MM.1S (cell line): ENCODE results near the gene EEPD1.

ENCODE experiments used
- DNase-seq: peaks from one replicate; pipeline ENCODE4 v3.0.0-alpha.2; 2015
- H2AFZ ChIP-seq: fragments of 300-600 bp; sonication (generic); 2 replicates; pipeline ENCODE4 v1.6.0; 2016; ENCODE audit warnings: antibody characterized with exemption, low read length
- H3F3A ChIP-seq: fragments of 300-600 bp; sonication (generic); 2 replicates; pipeline ENCODE4 v1.6.1; 2016; ENCODE audit warnings: mild to moderate bottlenecking, antibody characterized with exemption, low read length, moderate library complexity, mixed read lengths; ENCODE audit not compliant: insufficient read depth
- H3K27ac ChIP-seq: fragments of 300-600 bp; sonication (generic); 2 replicates; pipeline ENCODE4 v1.5.1; 2016; ENCODE audit warnings: mild to moderate bottlenecking, low read length
- H3K27me3 ChIP-seq: fragments of 300-600 bp; sonication (generic); replicated peaks from 2 replicates; pipeline ENCODE4 v1.6.0; 2016; ENCODE audit warnings: low read length; ENCODE audit not compliant: insufficient read depth
- H3K36me3 ChIP-seq: fragments of 300-600 bp; sonication (generic); replicated peaks from 2 replicates; pipeline ENCODE4 v1.6.1; 2016; ENCODE audit warnings: mild to moderate bottlenecking, low read length, mixed read lengths; ENCODE audit not compliant: insufficient read depth
- H3K4me1 ChIP-seq: fragments of 300-600 bp; sonication (generic); 2 replicates; pipeline ENCODE4 v1.6.1; 2016; ENCODE audit warnings: low read length, mixed read lengths
- H3K4me2 ChIP-seq: fragments of 300-600 bp; sonication (generic); 2 replicates; pipeline ENCODE4 v1.6.0; 2016; ENCODE audit warnings: low read depth, low read length
- H3K4me3 ChIP-seq: fragments of 300-600 bp; sonication (generic); 2 replicates; pipeline ENCODE4 v1.5.1; 2016; ENCODE audit warnings: low read length, mixed read lengths
- H3K79me2 ChIP-seq: fragments of 300-600 bp; sonication (generic); 2 replicates; pipeline ENCODE4 v1.6.1; 2016; ENCODE audit warnings: mixed run types, low read length, mixed read lengths
- H3K9ac ChIP-seq: fragments of 300-600 bp; sonication (generic); 2 replicates; pipeline ENCODE4 v1.6.1; 2016; ENCODE audit warnings: low read length, mixed read lengths
- H3K9me2 ChIP-seq: fragments of 300-600 bp; sonication (generic); replicated peaks from 2 replicates; pipeline ENCODE4 v1.6.1; 2016; ENCODE audit warnings: mild to moderate bottlenecking, low read length, mixed read lengths; ENCODE audit not compliant: insufficient read depth
- H3K9me3 ChIP-seq: fragments of 300-600 bp; sonication (generic); replicated peaks from 2 replicates; pipeline ENCODE4 v1.6.1; 2016; ENCODE audit warnings: mild to moderate bottlenecking, low read length, mixed read lengths; ENCODE audit not compliant: insufficient read depth
- H4K20me1 ChIP-seq: fragments of 300-600 bp; sonication (generic); 2 replicates; pipeline ENCODE4 v1.6.1; 2016; ENCODE audit warnings: mild to moderate bottlenecking, low read length, moderate library complexity, mixed read lengths; ENCODE audit not compliant: insufficient read depth
- EZH2 ChIP-seq: fragments of 300-600 bp; sonication (generic); optimal IDR thresholded peaks from 2 replicates; pipeline ENCODE3; 2017; ENCODE audit warnings: low read depth, mild to moderate bottlenecking, antibody characterized with exemption, low read length, mixed read lengths
- EZH2phosphoT487 ChIP-seq: fragments of 300-600 bp; sonication (generic); IDR thresholded peaks from 2 replicates; pipeline ENCODE4 v1.6.1; 2018; ENCODE audit warnings: antibody characterized with exemption, low read length
- TF ChIP-seq, protein P1 (sequence below): fragments of 300-600 bp; sonication (generic); IDR thresholded peaks from 2 replicates; pipeline ENCODE4 v1.5.1; 2016; ENCODE audit warnings: antibody characterized with exemption, low read length, mixed read lengths

Gene EEPD1

DNA sequence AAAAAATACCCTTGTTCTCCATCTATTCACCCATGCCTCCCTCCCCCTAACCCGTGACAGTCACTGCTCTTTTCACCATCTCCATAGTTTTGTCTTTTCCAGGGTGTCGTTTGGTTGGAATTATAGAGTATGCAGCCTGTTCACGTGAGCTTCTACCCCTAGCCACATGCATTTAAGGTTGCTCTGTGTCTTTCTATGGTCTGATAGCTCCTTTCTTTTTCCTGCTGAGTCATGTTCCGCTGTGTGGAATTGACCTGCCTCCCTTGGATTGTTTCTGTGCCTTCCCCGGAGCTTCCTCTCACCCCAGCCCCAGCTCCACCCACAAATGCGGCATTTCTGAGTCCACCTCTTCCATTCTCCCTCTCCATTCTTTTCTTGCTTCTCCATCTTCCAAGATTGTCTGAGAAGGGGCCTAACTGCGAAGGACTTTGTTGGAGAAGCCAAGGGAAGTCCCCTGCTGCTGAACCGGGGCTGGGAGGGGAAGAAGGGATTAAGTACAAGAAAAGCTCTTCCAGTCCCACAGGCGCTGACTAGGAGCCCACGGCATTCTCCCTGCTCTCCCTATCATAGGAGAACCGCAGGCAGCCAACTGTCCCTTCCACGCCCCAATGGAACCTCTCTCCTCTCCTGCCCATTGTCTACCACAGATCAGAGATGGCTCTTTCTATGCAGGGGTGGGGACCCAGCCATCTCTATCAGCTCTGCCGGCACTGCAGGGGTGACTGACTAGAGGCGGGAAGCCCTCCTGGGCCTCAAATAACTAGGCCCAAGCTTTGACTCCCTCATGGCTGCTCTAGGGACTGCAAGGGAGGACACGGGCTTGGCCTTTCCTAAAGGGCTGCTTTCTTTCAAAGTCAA, 149.1 kb downstream of the EEPD1 start:
- DNase-seq = no peak
- Histone ChIP-seq H3K27me3 (no peaks in the 10 kb centered on the region), H3K4me1 (peaks cover 10% of the 10 kb centered on the region; the same call in 1 of the 2 replicates), H3K9me3 (no peaks in the 10 kb centered on the region), H2AFZ (no peak overlapping the region), H3K9ac (no peak overlapping the region), H3K36me3 (no peaks in the 10 kb centered on the region), H3K27ac (no peak overlapping the region), H4K20me1 (no peaks in the 10 kb centered on the region), H3K79me2 (no peaks in the 10 kb centered on the region), H3F3A (no peaks in the 10 kb centered on the region), H3K4me2 (no peak overlapping the region), H3K9me2 (no peaks in the 10 kb centered on the region), H3K4me3 (no peak overlapping the region)
- TF ChIP-seq, protein P1, sequence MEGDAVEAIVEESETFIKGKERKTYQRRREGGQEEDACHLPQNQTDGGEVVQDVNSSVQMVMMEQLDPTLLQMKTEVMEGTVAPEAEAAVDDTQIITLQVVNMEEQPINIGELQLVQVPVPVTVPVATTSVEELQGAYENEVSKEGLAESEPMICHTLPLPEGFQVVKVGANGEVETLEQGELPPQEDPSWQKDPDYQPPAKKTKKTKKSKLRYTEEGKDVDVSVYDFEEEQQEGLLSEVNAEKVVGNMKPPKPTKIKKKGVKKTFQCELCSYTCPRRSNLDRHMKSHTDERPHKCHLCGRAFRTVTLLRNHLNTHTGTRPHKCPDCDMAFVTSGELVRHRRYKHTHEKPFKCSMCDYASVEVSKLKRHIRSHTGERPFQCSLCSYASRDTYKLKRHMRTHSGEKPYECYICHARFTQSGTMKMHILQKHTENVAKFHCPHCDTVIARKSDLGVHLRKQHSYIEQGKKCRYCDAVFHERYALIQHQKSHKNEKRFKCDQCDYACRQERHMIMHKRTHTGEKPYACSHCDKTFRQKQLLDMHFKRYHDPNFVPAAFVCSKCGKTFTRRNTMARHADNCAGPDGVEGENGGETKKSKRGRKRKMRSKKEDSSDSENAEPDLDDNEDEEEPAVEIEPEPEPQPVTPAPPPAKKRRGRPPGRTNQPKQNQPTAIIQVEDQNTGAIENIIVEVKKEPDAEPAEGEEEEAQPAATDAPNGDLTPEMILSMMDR = no peak
- TF ChIP-seq EZH2 (no peak), EZH2phosphoT487 (no peak)

DNA sequence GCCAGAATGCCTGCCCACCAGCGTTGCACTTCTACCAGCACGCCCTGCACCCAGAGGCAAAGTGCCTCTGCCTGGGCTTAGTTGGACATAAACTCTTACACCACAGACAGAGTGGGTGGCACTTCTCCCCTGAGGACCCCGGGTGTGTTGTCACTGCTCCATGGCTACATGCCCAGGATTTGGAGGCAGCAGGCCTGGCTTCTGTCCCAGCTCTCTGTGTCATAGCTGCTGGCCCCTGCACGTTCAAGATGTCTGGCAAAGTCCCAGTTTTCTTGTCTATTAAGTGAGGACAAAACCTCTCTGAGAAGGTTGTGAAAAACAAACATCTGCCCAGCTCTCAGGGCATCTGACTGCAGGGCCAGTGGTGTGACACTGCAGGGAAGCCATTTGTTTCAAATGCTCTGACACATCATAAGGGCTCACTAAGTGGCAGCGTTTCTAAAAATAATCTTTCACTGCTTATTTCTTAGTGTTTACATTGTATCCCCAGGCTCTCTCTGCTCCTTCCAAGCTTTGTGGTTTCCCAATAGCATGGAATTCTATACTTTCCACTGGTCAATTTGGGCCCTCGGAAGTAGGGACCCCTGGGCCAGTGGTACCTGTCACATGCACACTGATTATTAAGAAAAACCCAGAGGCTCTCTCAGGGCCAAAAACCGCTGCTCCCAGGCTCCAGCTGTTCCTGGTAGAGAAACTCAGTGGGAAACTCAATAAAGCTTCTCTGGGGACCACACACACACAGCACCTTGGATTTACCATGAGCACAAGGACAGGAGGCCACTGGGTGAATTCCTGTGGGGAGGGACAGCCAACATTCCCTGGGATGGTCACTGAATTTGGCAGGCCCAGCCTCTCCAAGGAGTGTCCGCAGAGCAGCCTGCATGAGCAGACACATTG, 150.4 kb downstream of the EEPD1 start:
- H4K20me1 ChIP-seq = no peaks in the 10 kb centered on the region
- H3K36me3 ChIP-seq = no peaks in the 10 kb centered on the region
- no peak overlapping the region for H3K4me3 ChIP-seq
- no peaks in the 10 kb centered on the region for H3K79me2 ChIP-seq
- H3K4me1 ChIP-seq = peaks cover 10% of the 10 kb centered on the region; the same call in 1 of the 2 replicates
- H3K27me3 ChIP-seq = no peaks in the 10 kb centered on the region
- peak overlapping the region; percentile 52; the same call in 1 of the 2 replicates for H3K27ac ChIP-seq
- no peaks in the 10 kb centered on the region for H3F3A ChIP-seq
- DNase-seq = peak; percentile 32
- peak overlapping the region; percentile 5; the same call in 1 of the 2 replicates for H2AFZ ChIP-seq
- H3K9me3 ChIP-seq = no peaks in the 10 kb centered on the region
- peak overlapping the region; percentile 3; the same call in 1 of the 2 replicates for H3K4me2 ChIP-seq
- TF ChIP-seq, protein P1 = no peak
- TF ChIP-seq EZH2phosphoT487 (no peak), EZH2 (no peak)
- H3K9ac ChIP-seq = no peak overlapping the region
- H3K9me2 ChIP-seq = no peaks in the 10 kb centered on the region

DNA sequence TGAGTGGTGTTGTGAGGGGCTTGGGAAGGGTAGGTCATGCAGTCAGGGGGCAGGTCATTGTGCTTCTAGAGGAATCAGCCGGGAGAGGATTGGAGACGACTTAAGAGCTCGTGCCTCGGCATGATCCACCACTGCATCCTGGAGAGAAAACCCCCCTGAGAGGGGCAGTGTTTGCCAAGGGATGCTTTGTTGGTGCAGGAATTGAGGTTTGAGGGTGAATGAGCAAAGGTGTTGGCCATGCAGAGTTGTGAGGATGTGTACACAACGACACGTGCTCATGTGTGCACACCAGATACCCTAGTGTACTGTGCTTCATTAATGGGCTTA, 151.0 kb downstream of the EEPD1 start:
- H3K36me3 ChIP-seq = no peaks in the 10 kb centered on the region
- no peaks in the 10 kb centered on the region for H3K27me3 ChIP-seq
- H4K20me1 ChIP-seq = no peaks in the 10 kb centered on the region
- H3K9me3 ChIP-seq = no peaks in the 10 kb centered on the region
- TF ChIP-seq, protein P1 = no peak
- TF ChIP-seq EZH2 (no peak), EZH2phosphoT487 (no peak)
- H3K4me2 ChIP-seq = no peak overlapping the region; the same call in 1 of the 2 replicates
- no peaks in the 10 kb centered on the region for H3K79me2 ChIP-seq
- no peaks in the 10 kb centered on the region for H3K9me2 ChIP-seq
- peaks cover 10% of the 10 kb centered on the region; the same call in 1 of the 2 replicates for H3K4me1 ChIP-seq
- no peak overlapping the region; the same call in 1 of the 2 replicates for H3K27ac ChIP-seq
- no peak overlapping the region for H3K4me3 ChIP-seq
- H3K9ac ChIP-seq = no peak overlapping the region
- H2AFZ ChIP-seq = 0 out of 2 replicates have a peak overlapping the region, but pooled peaks have one; percentile 5
- DNase-seq = no peak
- H3F3A ChIP-seq = no peaks in the 10 kb centered on the region
